Adrenal gland (tissue), 5 donors: ENCODE data around the gene MFNG.

Source experiments
- CTCF ChIP-seq, 6 experiments: fragments of 450-650 bp in 4 of 6; fragments of 200-600 bp in 2 of 6; sonication (generic) in 1 of 6; IDR thresholded peaks; 1 replicate in 5 of 6; 2 replicates in 1 of 6; pipeline versions ENCODE4 v1.5.1 to v1.8.0; 2016 to 2021; ENCODE audit warnings: antibody characterized with exemption in 6 of 6, mild to moderate bottlenecking in 2 of 6, moderate library complexity in 1 of 6
- POLR2A ChIP-seq, 2 donors: fragments of 450-650 bp; IDR thresholded peaks; one replicate each; pipeline ENCODE4 v1.6.1; 2017; ENCODE audit warnings: antibody characterized with exemption in 2 of 2, mild to moderate bottlenecking in 2 of 2, moderate library complexity in 1 of 2
- donor health status: DM: no; HTN: no; CAD: no.

- no peak for TF ChIP-seq POLR2A (IDR thresholded peaks at IDR 0.05)
- no peak for TF ChIP-seq CTCF (IDR thresholded peaks at IDR 0.05)
These were observed 40.7 kb downstream of the MFNG start for GRCh38 chr22:37445501-37445900.
